ENCODE measurements around the gene CLCNKA. TPM values are rescaled to one million over a fixed set of nuclear protein-coding genes. Genes with fewer than 3 reads are reported as not detected.

The CLCNKA gene
- total and polyA plus RNA-seq, 2 experiments from 2014 or later, result 12.8 to 16.3 TPM

GRCh38 chr1:16070640-16071355 is 49.0 kb downstream of the CLCNKA start:
- Histone ChIP-seq H3K27ac (no peak overlapping the region), H3K4me3 (no peak overlapping the region), H3K27me3 (peaks cover 3% of the 10 kb centered on the region), H3K4me1 (ENCODE audit: low read depth) (peaks cover 6% of the 10 kb centered on the region), H3K9me3 (ENCODE audit: low read depth) (no peaks in the 10 kb centered on the region), H3K36me3 (no peaks in the 10 kb centered on the region)
- no peak for DNase-seq (ENCODE audit: low read depth in 1 of 2, low spot score in 1 of 2)
- no peak for TF ChIP-seq CTCF (IDR thresholded peaks at IDR 0.05; ENCODE audit: low read depth, low read length)

- no peak for TF ChIP-seq CTCF (IDR thresholded peaks at IDR 0.05; ENCODE audit: low read depth, low read length)
- Histone ChIP-seq H3K4me1 (ENCODE audit: low read depth) (peaks cover 6% of the 10 kb centered on the region), H3K9me3 (ENCODE audit: low read depth) (no peaks in the 10 kb centered on the region), H3K4me3 (no peak overlapping the region), H3K36me3 (no peaks in the 10 kb centered on the region), H3K27ac (no peak overlapping the region), H3K27me3 (peaks cover 3% of the 10 kb centered on the region)
- DNase-seq (ENCODE audit: low read depth in 1 of 2, low spot score in 1 of 2), result no peak
Measured at GRCh38 chr1:16071614-16072013, 49.8 kb downstream of the CLCNKA start.

- Histone ChIP-seq H3K36me3 (no peaks in the 10 kb centered on the region), H3K9me3 (ENCODE audit: low read depth) (no peaks in the 10 kb centered on the region), H3K4me1 (ENCODE audit: low read depth) (peaks cover 4% of the 10 kb centered on the region), H3K4me3 (no peak overlapping the region), H3K27me3 (peaks cover 3% of the 10 kb centered on the region), H3K27ac (no peak overlapping the region)
- no peak for TF ChIP-seq CTCF (IDR thresholded peaks at IDR 0.05; ENCODE audit: low read depth, low read length)
- no peak for DNase-seq (ENCODE audit: low read depth in 1 of 2, low spot score in 1 of 2)
Measured at GRCh38 chr1:16072095-16072494, 50.3 kb downstream of the CLCNKA start.

- H3K36me3 ChIP-seq, result no peaks in the 10 kb centered on the region
- TF ChIP-seq CTCF (IDR thresholded peaks at IDR 0.05; ENCODE audit: low read depth, low read length), result peak; percentile 28
- H3K4me1 ChIP-seq (ENCODE audit: low read depth), result no peaks in the 10 kb centered on the region
- DNase-seq (ENCODE audit: low read depth in 1 of 2, low spot score in 1 of 2), result peak in 1 of 2 donors; percentile 41
- peaks cover 3% of the 10 kb centered on the region for H3K27me3 ChIP-seq
- peak overlapping the region; percentile 42 for H3K4me3 ChIP-seq
- H3K27ac ChIP-seq, result no peak overlapping the region
- H3K9me3 ChIP-seq (ENCODE audit: low read depth), result no peaks in the 10 kb centered on the region
Measured at GRCh38 chr1:16072616-16073484, 51.0 kb downstream of the CLCNKA start.

- Histone ChIP-seq H3K4me1 (ENCODE audit: low read depth) (no peaks in the 10 kb centered on the region), H3K27ac (no peak within 1 kb of the TSS), H3K36me3 (no peaks in the 10 kb centered on the region), H3K27me3 (peaks cover 3% of the 10 kb centered on the region), H3K4me3 (peak within 1 kb of the TSS; percentile 42), H3K9me3 (ENCODE audit: low read depth) (no peaks in the 10 kb centered on the region)
- DNase-seq (ENCODE audit: low read depth in 1 of 2, low spot score in 1 of 2), result peak in 1 of 2 donors; percentile 71
- TF ChIP-seq CTCF (IDR thresholded peaks at IDR 0.05; ENCODE audit: low read depth, low read length), result peak; percentile 33
Measured at GRCh38 chr1:16073490-16074119, 51.8 kb downstream of the CLCNKA start, which contains the start of gene FAM131C. Gene FAM131C (minus strand): TSS chr1:16073651. CDS start chr1:16073442, 209 bp downstream.
